Skeletal muscle satellite cell (primary cell): ENCODE measurements around the gene RPL29.
A peak's percentile ranks its signal among the peaks of the same experiment; 100 is the strongest.

Source experiments
- H3K27me3 ChIP-seq: 2 replicates; pipeline ENCODE4 v1.7.0; 2013; ENCODE audit warnings: low read length; ENCODE audit not compliant: control insufficient read depth, insufficient read depth
- H3K36me3 ChIP-seq: 2 replicates; pipeline ENCODE4 v1.7.0; 2013; ENCODE audit warnings: mild to moderate bottlenecking, control low read depth, low read length; ENCODE audit not compliant: insufficient read depth
- H3K4me1 ChIP-seq: 2 replicates; pipeline ENCODE4 v1.7.0; 2013; ENCODE audit warnings: low read length; ENCODE audit not compliant: control insufficient read depth, insufficient read depth
- H3K4me2 ChIP-seq: 2 replicates; pipeline ENCODE4 v1.7.0; 2013; ENCODE audit warnings: mild to moderate bottlenecking, low read length
- H3K4me3 ChIP-seq: 2 replicates; pipeline ENCODE4 v1.7.0; 2013; ENCODE audit warnings: low read length
- H3K9ac ChIP-seq: 2 replicates; pipeline ENCODE4 v1.7.0; 2013; ENCODE audit warnings: mild to moderate bottlenecking, low read depth, low read length, moderate library complexity
- H3K9me3 ChIP-seq: replicated peaks from 2 replicates; pipeline ENCODE4 v1.7.0; 2013; ENCODE audit warnings: mild to moderate bottlenecking, control low read depth, low read length

The RPL29 gene

GRCh38 chr3:51987568-51987967 is 8.1 kb downstream of the RPL29 start:
- no peak overlapping the region for H3K4me3 ChIP-seq
- peaks cover 17% of the 10 kb centered on the region for H3K4me1 ChIP-seq
- no peak overlapping the region for H3K9ac ChIP-seq
- H3K9me3 ChIP-seq: no peaks in the 10 kb centered on the region
- no peak overlapping the region for H3K4me2 ChIP-seq
- peaks cover 14% of the 10 kb centered on the region for H3K36me3 ChIP-seq
- no peaks in the 10 kb centered on the region for H3K27me3 ChIP-seq

GRCh38 chr3:51986010-51986947 is 9.4 kb downstream of the RPL29 start:
- no peak overlapping the region for H3K9ac ChIP-seq
- peaks cover 21% of the 10 kb centered on the region for H3K4me1 ChIP-seq
- H3K27me3 ChIP-seq: no peaks in the 10 kb centered on the region
- H3K4me2 ChIP-seq: no peak overlapping the region
- H3K4me3 ChIP-seq: no peak overlapping the region
- H3K36me3 ChIP-seq: peaks cover 1% of the 10 kb centered on the region
- no peaks in the 10 kb centered on the region for H3K9me3 ChIP-seq

- H3K4me2 ChIP-seq: no peak overlapping the region
- no peaks in the 10 kb centered on the region for H3K27me3 ChIP-seq
- no peaks in the 10 kb centered on the region for H3K9me3 ChIP-seq
- H3K36me3 ChIP-seq: no peaks in the 10 kb centered on the region
- H3K4me3 ChIP-seq: no peak overlapping the region
- H3K4me1 ChIP-seq: peaks cover 21% of the 10 kb centered on the region
- H3K9ac ChIP-seq: no peak overlapping the region
Measured at GRCh38 chr3:51985063-51985462, 10.6 kb downstream of the RPL29 start.

GRCh38 chr3:51984269-51984647 is 11.4 kb downstream of the RPL29 start:
- Histone ChIP-seq H3K27me3 (no peaks in the 10 kb centered on the region), H3K9me3 (no peaks in the 10 kb centered on the region), H3K4me2 (peak overlapping the region; percentile 92), H3K36me3 (no peaks in the 10 kb centered on the region), H3K9ac (peak overlapping the region; percentile 90), H3K4me1 (peaks cover 21% of the 10 kb centered on the region), H3K4me3 (peak overlapping the region; percentile 73)

GRCh38 chr3:51983578-51984268 is 12.0 kb downstream of the RPL29 start:
- no peaks in the 10 kb centered on the region for H3K36me3 ChIP-seq
- H3K9me3 ChIP-seq: no peaks in the 10 kb centered on the region
- peak overlapping the region; percentile 73 for H3K4me3 ChIP-seq
- peak overlapping the region; percentile 92 for H3K4me2 ChIP-seq
- peak overlapping the region; percentile 90 for H3K9ac ChIP-seq
- H3K27me3 ChIP-seq: no peaks in the 10 kb centered on the region
- H3K4me1 ChIP-seq: peaks cover 21% of the 10 kb centered on the region

GRCh38 chr3:51982838-51983577 is 12.7 kb downstream of the RPL29 start, which contains the start of gene ACY1:
ACY1 (plus strand) TSS chr3:51983535; CDS start chr3:51984065, 530 bp downstream.
- Histone ChIP-seq H3K4me3 (peak within 1 kb of the TSS; percentile 73), H3K4me2 (peak within 1 kb of the TSS; percentile 92), H3K36me3 (no peaks in the 10 kb centered on the region), H3K9ac (peak within 1 kb of the TSS; percentile 90), H3K27me3 (no peaks in the 10 kb centered on the region), H3K4me1 (peaks cover 21% of the 10 kb centered on the region), H3K9me3 (no peaks in the 10 kb centered on the region)

- Histone ChIP-seq H3K4me1 (peaks cover 21% of the 10 kb centered on the region), H3K9me3 (no peaks in the 10 kb centered on the region), H3K36me3 (no peaks in the 10 kb centered on the region), H3K4me2 (peak overlapping the region; percentile 92), H3K9ac (peak overlapping the region; percentile 90), H3K4me3 (peak overlapping the region; percentile 73), H3K27me3 (no peaks in the 10 kb centered on the region)
Measured at GRCh38 chr3:51982352-51982837, 13.3 kb downstream of the RPL29 start.

- Histone ChIP-seq H3K9ac (no peak overlapping the region), H3K4me2 (no peak overlapping the region), H3K27me3 (no peaks in the 10 kb centered on the region), H3K4me3 (no peak overlapping the region), H3K4me1 (peaks cover 30% of the 10 kb centered on the region), H3K36me3 (no peaks in the 10 kb centered on the region), H3K9me3 (no peaks in the 10 kb centered on the region)
Measured at GRCh38 chr3:51980253-51980652, 15.4 kb downstream of the RPL29 start.

- H3K36me3 ChIP-seq: no peaks in the 10 kb centered on the region
- H3K9me3 ChIP-seq: no peaks in the 10 kb centered on the region
- no peaks in the 10 kb centered on the region for H3K27me3 ChIP-seq
- H3K4me2 ChIP-seq: no peak overlapping the region
- no peak overlapping the region for H3K4me3 ChIP-seq
- peaks cover 31% of the 10 kb centered on the region for H3K4me1 ChIP-seq
- no peak overlapping the region for H3K9ac ChIP-seq
Measured at GRCh38 chr3:51978143-51978502, 17.6 kb downstream of the RPL29 start.

GRCh38 chr3:51977446-51978142 is 18.1 kb downstream of the RPL29 start:
- Histone ChIP-seq H3K4me1 (peaks cover 30% of the 10 kb centered on the region), H3K4me2 (no peak overlapping the region), H3K9me3 (no peaks in the 10 kb centered on the region), H3K4me3 (no peak overlapping the region), H3K27me3 (no peaks in the 10 kb centered on the region), H3K9ac (no peak overlapping the region), H3K36me3 (no peaks in the 10 kb centered on the region)
